Endothelial cell (in vitro differentiated cells): ENCODE data around the gene CABP4. TPM values are rescaled to one million over a fixed set of nuclear protein-coding genes. Genes with fewer than 3 reads are reported as not detected.

Experiments
- DNase-seq: peaks from one replicate; pipeline ENCODE4 v3.0.0; 2021; ENCODE audit warnings: low spot score
- H3K27ac Mint-ChIP-seq: one replicate; pipeline ENCODE4 v1.8.0; 2021; ENCODE audit warnings: mixed read lengths, inconsistent platforms; ENCODE audit not compliant: unreplicated experiment
- H3K27me3 Mint-ChIP-seq: one replicate; pipeline ENCODE4 v1.8.0; 2021; ENCODE audit warnings: mild to moderate bottlenecking, moderate library complexity, mixed read lengths, inconsistent platforms; ENCODE audit not compliant: unreplicated experiment
- H3K36me3 Mint-ChIP-seq: one replicate; pipeline ENCODE4 v1.8.0; 2021; ENCODE audit warnings: mild to moderate bottlenecking, low read depth, mixed read lengths, inconsistent platforms; ENCODE audit not compliant: unreplicated experiment
- H3K4me1 Mint-ChIP-seq: one replicate; pipeline ENCODE4 v1.8.0; 2021; ENCODE audit warnings: mild to moderate bottlenecking, mixed read lengths, inconsistent platforms; ENCODE audit not compliant: unreplicated experiment
- H3K4me3 Mint-ChIP-seq: one replicate; pipeline ENCODE4 v1.8.0; 2021; ENCODE audit warnings: mild to moderate bottlenecking, mixed read lengths, inconsistent platforms; ENCODE audit not compliant: unreplicated experiment
- H3K9me3 Mint-ChIP-seq: one replicate; pipeline ENCODE4 v1.8.0; 2021; ENCODE audit warnings: mixed read lengths, inconsistent platforms; ENCODE audit not compliant: unreplicated experiment
- CTCF ChIP-seq: fragments of 200-600 bp; sonication (generic); IDR thresholded peaks from one replicate; pipeline ENCODE4 v1.5.0; 2021; ENCODE audit warnings: antibody characterized with exemption; ENCODE audit not compliant: unreplicated experiment
- total RNA-seq: library from RNA; stranded (reverse); fragmentation: NEBNext Ultra II Directional; extraction: Animal tissue kit (Norgen Biotek cat#: 25700); gene quantifications from one replicate; pipeline ENCODE4 v1.2.1, GENCODE V29; 2021; ENCODE audit not compliant: unreplicated experiment

CABP4 gene
- total RNA-seq, 1 donor from 2014 or later: not detected

GRCh38 chr11:67433536-67434394 is 21.4 kb upstream of the CABP4 start:
- no peak for DNase-seq
- TF ChIP-seq CTCF: no peak
- Mint-ChIP-seq H3K9me3 (no peaks in the 10 kb centered on the region), H3K4me3 (no peak overlapping the region), H3K4me1 (peaks cover 4% of the 10 kb centered on the region), H3K27ac (peak overlapping the region; percentile 36), H3K36me3 (peaks cover 17% of the 10 kb centered on the region), H3K27me3 (peaks cover 10% of the 10 kb centered on the region)

- Mint-ChIP-seq H3K27me3 (peaks cover 17% of the 10 kb centered on the region), H3K4me1 (peaks cover 8% of the 10 kb centered on the region), H3K4me3 (no peak overlapping the region), H3K27ac (no peak overlapping the region), H3K9me3 (no peaks in the 10 kb centered on the region), H3K36me3 (peaks cover 23% of the 10 kb centered on the region)
- no peak for DNase-seq
- TF ChIP-seq CTCF: no peak
These were observed 20.7 kb upstream of the CABP4 start for GRCh38 chr11:67434395-67434881.

GRCh38 chr11:67435031-67435726 is 20.0 kb upstream of the CABP4 start:
- no peak for DNase-seq
- Mint-ChIP-seq H3K4me3 (no peak overlapping the region), H3K4me1 (peaks cover 9% of the 10 kb centered on the region), H3K27me3 (peaks cover 24% of the 10 kb centered on the region), H3K9me3 (no peaks in the 10 kb centered on the region), H3K36me3 (peaks cover 25% of the 10 kb centered on the region), H3K27ac (no peak overlapping the region)
- TF ChIP-seq CTCF: no peak

GRCh38 chr11:67435727-67436458 is 19.3 kb upstream of the CABP4 start:
- Mint-ChIP-seq H3K36me3 (peaks cover 22% of the 10 kb centered on the region), H3K9me3 (no peaks in the 10 kb centered on the region), H3K4me1 (peaks cover 9% of the 10 kb centered on the region), H3K27me3 (peaks cover 24% of the 10 kb centered on the region), H3K27ac (peak overlapping the region; percentile 74), H3K4me3 (no peak overlapping the region)
- DNase-seq: no peak
- TF ChIP-seq CTCF: no peak
